AG04449 (cell line): ENCODE measurements around the gene CABLES1.

ENCODE experiments used
- CTCF ChIA-PET: fragments of 350-600 bp; formaldehyde crosslinking; extraction: SDS; loops from one replicate; lab custom pipeline; 2021; ENCODE audit warnings: antibody characterized with exemption; lab: Yijun Ruan, JAX
- POLR2A ChIA-PET: fragments of 400-600, 350-600 bp; formaldehyde crosslinking; extraction: SDS; loops from one replicate; lab custom pipeline; 2020; ENCODE audit warnings: antibody characterized with exemption, inconsistent platforms; lab: Yijun Ruan, JAX
- DNase-seq: peaks from one replicate; pipeline ENCODE4 v3.0.0-alpha.2; 2010; ENCODE audit warnings: low read depth, low spot score
- H3K4me3 ChIP-seq: 2 replicates; pipeline ENCODE4 v1.5.1; 2011; ENCODE audit warnings: low read depth, mild to moderate bottlenecking, control low read depth, low read length
- TF ChIP-seq, protein P1 (sequence below): IDR thresholded peaks from one replicate; pipeline ENCODE4 v1.5.1; 2011; ENCODE audit warnings: mild to moderate bottlenecking, moderate library complexity, low read length, control low read depth, inconsistent platforms; ENCODE audit not compliant: insufficient read depth; ENCODE audit errors: missing control alignments

CABLES1 gene

DNA sequence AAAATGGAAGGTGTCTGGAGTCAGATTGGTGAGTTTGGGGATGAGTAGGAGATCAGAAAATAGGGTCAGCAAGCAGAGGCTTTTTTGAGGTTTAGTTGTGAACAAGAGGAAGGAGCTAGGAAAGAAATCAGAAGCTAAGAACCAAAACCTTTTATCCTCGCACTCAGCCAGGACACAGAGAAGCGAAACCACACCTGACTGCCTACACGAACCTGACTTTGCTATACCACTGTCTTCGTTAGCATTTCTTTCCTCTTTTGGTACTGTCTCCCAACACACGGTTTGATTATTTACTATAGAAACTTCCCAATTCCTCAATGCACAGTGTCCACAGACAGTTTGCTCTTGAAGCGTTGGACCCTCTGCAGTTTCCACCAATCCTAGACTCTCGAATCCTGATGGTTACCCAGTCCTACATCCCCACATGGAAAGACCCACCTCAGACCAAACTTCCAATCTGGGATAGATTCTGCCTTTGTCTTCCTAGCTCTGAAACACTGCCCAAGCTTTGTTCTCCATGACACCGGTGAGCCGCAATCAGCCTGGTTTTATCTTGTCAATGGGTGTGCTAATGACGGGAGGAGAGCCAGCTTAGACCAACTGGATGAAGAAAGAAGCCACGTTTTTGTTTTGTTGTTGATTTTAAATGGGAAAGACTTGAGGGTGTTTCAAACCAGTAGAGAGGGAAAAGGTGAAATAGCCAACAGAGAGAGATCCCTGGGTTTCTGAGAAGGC, 137.4 kb downstream of the CABLES1 start:
- H3K4me3 ChIP-seq: no peak overlapping the region
- TF ChIP-seq, protein P1, sequence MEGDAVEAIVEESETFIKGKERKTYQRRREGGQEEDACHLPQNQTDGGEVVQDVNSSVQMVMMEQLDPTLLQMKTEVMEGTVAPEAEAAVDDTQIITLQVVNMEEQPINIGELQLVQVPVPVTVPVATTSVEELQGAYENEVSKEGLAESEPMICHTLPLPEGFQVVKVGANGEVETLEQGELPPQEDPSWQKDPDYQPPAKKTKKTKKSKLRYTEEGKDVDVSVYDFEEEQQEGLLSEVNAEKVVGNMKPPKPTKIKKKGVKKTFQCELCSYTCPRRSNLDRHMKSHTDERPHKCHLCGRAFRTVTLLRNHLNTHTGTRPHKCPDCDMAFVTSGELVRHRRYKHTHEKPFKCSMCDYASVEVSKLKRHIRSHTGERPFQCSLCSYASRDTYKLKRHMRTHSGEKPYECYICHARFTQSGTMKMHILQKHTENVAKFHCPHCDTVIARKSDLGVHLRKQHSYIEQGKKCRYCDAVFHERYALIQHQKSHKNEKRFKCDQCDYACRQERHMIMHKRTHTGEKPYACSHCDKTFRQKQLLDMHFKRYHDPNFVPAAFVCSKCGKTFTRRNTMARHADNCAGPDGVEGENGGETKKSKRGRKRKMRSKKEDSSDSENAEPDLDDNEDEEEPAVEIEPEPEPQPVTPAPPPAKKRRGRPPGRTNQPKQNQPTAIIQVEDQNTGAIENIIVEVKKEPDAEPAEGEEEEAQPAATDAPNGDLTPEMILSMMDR: no peak
- ChIA-PET CTCF (interaction anchor here (1.6 kb wide), 1 partner anchor 10 kb away, joined by 4 read pairs; no protein-coding TSS in a partner anchor), POLR2A (no interaction called here)
- DNase-seq: no peak

DNA sequence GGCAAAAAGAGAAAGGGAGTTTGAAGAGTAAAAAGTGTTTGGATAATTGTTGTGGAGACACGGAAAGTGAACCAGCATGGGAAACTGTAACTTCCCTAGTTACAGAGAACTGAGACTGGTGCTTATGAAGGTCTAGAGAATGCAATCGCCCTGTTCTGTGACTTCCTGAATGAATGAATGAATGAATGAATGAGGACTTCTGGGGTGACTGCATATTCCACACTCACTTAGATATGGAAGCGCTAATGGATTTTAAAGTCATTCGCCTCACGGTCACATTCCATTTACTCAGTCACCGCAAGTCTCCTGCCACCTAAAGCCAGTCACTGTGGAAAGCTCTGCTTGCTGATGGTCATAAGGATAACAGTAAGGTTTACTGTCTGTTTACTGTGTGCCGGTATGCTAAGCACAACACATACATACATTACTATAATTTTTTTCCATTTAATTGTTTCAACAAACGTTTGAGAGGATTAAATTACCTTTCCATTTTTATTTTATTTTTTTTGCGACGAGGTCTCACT, 138.2 kb downstream of the CABLES1 start:
- CTCF ChIA-PET: no interaction called here

DNA sequence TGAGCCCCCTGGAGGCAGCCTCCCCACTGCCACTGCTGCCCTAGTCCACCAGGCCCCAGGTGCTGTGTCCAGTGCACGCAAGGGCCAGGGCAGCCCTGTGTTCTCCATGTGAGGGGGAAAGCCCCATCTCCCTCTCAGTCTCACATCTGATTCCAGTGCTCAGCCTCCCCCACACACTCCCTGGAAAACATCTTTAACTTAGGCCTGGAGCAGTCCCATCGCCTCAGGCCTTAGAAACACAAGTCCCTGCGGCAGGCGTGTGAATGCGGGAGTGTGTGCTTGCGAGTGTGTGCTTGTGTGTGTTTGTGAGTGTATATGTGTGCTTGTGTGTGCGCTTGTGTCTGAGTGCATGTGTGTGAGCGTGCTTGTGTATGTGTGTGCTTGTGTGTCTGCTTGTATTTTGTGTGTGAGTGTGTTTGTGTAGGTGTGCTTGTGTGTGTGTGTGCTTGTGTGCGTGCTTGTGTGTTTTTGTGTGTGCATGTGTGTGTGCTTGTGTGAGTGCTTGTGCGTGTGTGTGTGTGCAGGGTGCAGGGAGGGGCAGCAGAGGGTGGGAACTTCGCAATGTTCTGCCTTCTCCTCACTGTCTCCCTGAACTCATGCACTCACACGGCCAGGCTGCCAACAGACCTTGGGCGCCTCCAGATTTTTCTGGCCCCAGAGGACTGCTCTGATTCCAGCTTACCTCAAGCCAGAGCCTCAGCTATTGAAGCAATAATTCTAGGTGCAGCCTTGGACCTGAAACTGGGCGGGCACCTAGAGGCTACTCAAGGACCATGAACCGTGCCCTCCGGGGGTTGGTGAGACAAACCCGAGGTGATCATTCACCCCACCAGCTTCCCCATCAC, 139.6 kb downstream of the CABLES1 start:
- CTCF ChIA-PET: no interaction called here
- POLR2A ChIA-PET: no interaction called here

More for the DNA sequence above, 138.2 kb downstream of the CABLES1 start:
- TF ChIP-seq, protein P1: no peak
- H3K4me3 ChIP-seq: no peak overlapping the region
- POLR2A ChIA-PET: no interaction called here
- no peak for DNase-seq

DNA sequence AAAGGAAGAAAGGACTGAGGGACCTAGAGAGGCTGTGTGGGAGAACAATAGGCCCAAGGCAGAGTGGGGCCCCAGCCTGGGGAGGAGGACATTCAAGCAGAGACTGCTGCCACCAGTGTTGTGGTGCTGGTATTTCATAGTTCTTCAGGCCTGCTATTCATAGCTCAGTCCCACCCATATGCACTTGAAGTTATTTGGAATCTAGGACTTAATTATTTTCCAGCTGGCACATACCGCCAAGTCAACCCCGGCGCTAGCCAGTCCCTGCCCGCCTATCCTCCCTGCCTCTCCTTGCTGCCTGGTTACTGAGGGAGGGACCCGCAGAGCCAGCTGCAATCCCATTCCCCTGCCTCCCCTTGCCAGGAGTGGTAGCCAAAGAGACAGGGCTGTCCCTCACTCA, 141.2 kb downstream of the CABLES1 start:
- no peak for DNase-seq
- CTCF ChIA-PET: no interaction called here
- POLR2A ChIA-PET: no interaction called here

More for the DNA sequence above, 139.6 kb downstream of the CABLES1 start:
- TF ChIP-seq, protein P1: no peak
- DNase-seq: no peak
- no peak overlapping the region for H3K4me3 ChIP-seq

DNA sequence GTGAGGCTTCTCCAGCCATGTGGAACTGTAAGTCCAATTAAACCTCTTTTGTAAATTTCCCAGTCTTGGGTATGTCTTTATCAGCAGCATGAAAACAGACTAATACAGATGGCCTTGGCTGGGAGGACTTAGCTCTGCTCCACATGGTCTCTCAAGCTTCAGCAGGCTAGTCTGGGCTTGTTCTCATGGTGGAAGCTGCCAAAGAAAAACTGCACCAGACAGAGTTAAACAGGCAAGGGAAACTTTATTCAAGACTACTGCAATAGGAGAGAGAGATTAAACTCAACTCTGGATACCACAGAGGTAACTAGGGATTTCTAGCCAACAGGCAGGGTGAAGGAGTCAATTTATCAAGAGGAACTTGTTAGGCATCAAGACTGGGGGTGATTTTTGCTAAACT, 142.1 kb downstream of the CABLES1 start:
- TF ChIP-seq, protein P1: no peak
- no peak for DNase-seq
- CTCF ChIA-PET: no interaction called here
- H3K4me3 ChIP-seq: no peak overlapping the region
- POLR2A ChIA-PET: no interaction called here

More for the DNA sequence above, 141.2 kb downstream of the CABLES1 start:
- TF ChIP-seq, protein P1: no peak
- no peak overlapping the region for H3K4me3 ChIP-seq

DNA sequence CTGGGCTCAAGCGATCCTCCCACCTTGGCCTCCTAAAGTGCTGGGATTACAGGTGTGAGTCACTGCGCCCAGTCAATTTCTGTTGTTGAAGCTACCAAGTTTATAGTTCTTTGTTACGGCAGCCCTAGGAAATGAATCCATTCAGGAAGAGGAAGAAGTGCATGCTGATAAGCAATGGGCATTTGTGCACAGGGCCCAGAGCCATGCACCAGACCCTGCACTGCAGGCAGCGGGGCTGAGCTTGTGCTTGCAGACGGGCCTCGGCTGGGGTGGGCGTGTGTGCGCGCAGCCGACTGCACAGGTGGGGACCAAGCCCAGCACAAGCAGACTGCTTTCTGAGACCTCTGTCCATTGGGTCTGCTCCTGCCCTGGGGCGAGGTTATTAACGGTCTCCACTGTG, 144.6 kb downstream of the CABLES1 start:
- TF ChIP-seq, protein P1: no peak
- DNase-seq: no peak
- H3K4me3 ChIP-seq: no peak overlapping the region
- ChIA-PET CTCF (interaction anchor here (0.6 kb wide), 1 partner anchor 11 kb away, joined by 3 read pairs; no protein-coding TSS in a partner anchor), POLR2A (no interaction called here)
